Measurements from ENCODE around the gene IL1RL1.
"Not testable (repeated sequence)": the region's sequence is repeated elsewhere in the genome, so short reads cannot be mapped to it uniquely, and the experiment has no call there.

The IL1RL1 gene

GRCh38 chr2:102313471-102313870, 2.1 kb downstream of the IL1RL1 start:
- no peaks in the 10 kb centered on the region for H3K9me3 ChIP-seq (ENCODE audit: low read depth, low read length)
- no peaks in the 10 kb centered on the region for H3K36me3 ChIP-seq (ENCODE audit: insufficient read depth, low read length)
- no peak for TF ChIP-seq FOXP2 (optimal IDR thresholded peaks at IDR 0.05; ENCODE audit: control extremely low read depth, extremely low read length, insufficient read depth)
- no peak overlapping the region for H3K9ac ChIP-seq (ENCODE audit: insufficient read length)
- H3K4me3 ChIP-seq: no peak overlapping the region
- no peak overlapping the region for H3K27ac ChIP-seq
- no peak for DNase-seq (ENCODE audit: low read depth, low spot score)

DNA sequence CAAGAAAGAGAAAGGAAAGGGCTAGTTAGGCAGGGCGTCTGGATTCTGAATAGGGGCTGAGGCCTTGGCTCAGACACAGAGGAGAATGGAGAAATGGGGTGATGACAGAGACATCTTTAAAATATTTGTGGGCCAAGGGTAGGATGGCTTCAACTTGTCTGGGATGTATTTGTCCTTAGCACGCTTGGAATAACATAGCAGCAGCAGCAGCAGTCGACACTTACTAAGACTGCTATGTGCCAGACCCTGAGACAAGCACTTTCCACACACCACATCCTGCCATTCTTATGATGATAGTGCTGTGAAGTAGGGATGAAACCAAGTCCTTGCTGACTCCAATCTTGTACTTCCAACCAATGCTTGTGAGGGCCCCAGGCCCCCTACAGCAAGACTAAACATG, 2.6 kb downstream of the IL1RL1 start:
- H3K36me3 ChIP-seq (ENCODE audit: insufficient read depth, low read length): no peaks in the 10 kb centered on the region
- TF ChIP-seq POLR2AphosphoS5 (IDR thresholded peaks at IDR 0.05; ENCODE audit: borderline replicate concordance, low read depth, low read length) (no peak), FOXP2 (optimal IDR thresholded peaks at IDR 0.05; ENCODE audit: control extremely low read depth, extremely low read length, insufficient read depth) (no peak)
- no peaks in the 10 kb centered on the region for H3K9me3 ChIP-seq (ENCODE audit: low read depth, low read length)
- H3K4me3 ChIP-seq: no peak overlapping the region
- no peak for DNase-seq (ENCODE audit: low read depth, low spot score)
- no peak overlapping the region for H3K9ac ChIP-seq (ENCODE audit: insufficient read length)
- H3K27ac ChIP-seq: no peak overlapping the region

- no peak for DNase-seq (ENCODE audit: low read depth, low spot score)
- Histone ChIP-seq H3K36me3 (ENCODE audit: insufficient read depth, low read length) (no peaks in the 10 kb centered on the region), H3K27ac (no peak overlapping the region), H3K9ac (ENCODE audit: insufficient read length) (no peak overlapping the region), H3K4me3 (no peak overlapping the region), H3K9me3 (ENCODE audit: low read depth, low read length) (no peaks in the 10 kb centered on the region)
- TF ChIP-seq POLR2AphosphoS5 (IDR thresholded peaks at IDR 0.05; ENCODE audit: borderline replicate concordance, low read depth, low read length) (no peak), EZH2 (IDR thresholded peaks at IDR 0.05) (no peak)
These were observed 4.6 kb downstream of the IL1RL1 start for GRCh38 chr2:102315921-102316320.

GRCh38 chr2:102317715-102318114, 6.4 kb downstream of the IL1RL1 start:
- no peak for DNase-seq (ENCODE audit: low read depth, low spot score)

DNA sequence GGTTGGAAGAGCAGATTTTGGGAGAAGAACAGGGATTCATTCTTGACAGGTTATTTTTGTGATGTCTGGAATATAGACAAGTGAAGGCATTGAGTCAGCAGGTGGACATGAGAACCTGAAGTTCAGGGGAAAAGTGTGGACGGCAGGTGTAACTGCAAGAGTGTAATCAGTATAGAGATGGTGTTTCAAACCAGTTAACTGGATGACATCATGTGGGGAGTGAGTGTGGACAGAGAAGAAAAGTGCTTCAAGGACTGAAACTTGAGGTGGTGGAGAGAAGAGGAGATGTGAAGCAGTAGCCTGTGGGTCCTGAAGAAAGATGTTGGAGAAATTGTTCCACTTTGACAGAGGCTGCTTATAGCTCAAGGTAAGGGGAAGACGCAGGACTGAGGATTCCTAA, 7.1 kb downstream of the IL1RL1 start:
- no peaks in the 10 kb centered on the region for H3K9me3 ChIP-seq (ENCODE audit: low read depth, low read length)
- TF ChIP-seq POLR2AphosphoS5 (IDR thresholded peaks at IDR 0.05; ENCODE audit: borderline replicate concordance, low read depth, low read length): no peak
- no peak for TF ChIP-seq FOXP2 (optimal IDR thresholded peaks at IDR 0.05; ENCODE audit: control extremely low read depth, extremely low read length, insufficient read depth)
- TF ChIP-seq EZH2 (IDR thresholded peaks at IDR 0.05): no peak
- H3K9ac ChIP-seq (ENCODE audit: insufficient read length): no peak overlapping the region
- no peaks in the 10 kb centered on the region for H3K36me3 ChIP-seq (ENCODE audit: insufficient read depth, low read length)
- H3K27ac ChIP-seq: no peak overlapping the region
- H3K4me3 ChIP-seq: no peak overlapping the region
- no peak for DNase-seq (ENCODE audit: low read depth, low spot score)

More at GRCh38 chr2:102317715-102318114, 6.4 kb downstream of the IL1RL1 start:
- TF ChIP-seq EZH2 (IDR thresholded peaks at IDR 0.05) (no peak), FOXP2 (optimal IDR thresholded peaks at IDR 0.05; ENCODE audit: control extremely low read depth, extremely low read length, insufficient read depth) (no peak), POLR2AphosphoS5 (IDR thresholded peaks at IDR 0.05; ENCODE audit: borderline replicate concordance, low read depth, low read length) (no peak)
- Histone ChIP-seq H3K9ac (ENCODE audit: insufficient read length) (no peak overlapping the region), H3K27ac (no peak overlapping the region), H3K4me3 (no peak overlapping the region), H3K9me3 (ENCODE audit: low read depth, low read length) (no peaks in the 10 kb centered on the region), H3K36me3 (ENCODE audit: insufficient read depth, low read length) (no peaks in the 10 kb centered on the region)

DNA sequence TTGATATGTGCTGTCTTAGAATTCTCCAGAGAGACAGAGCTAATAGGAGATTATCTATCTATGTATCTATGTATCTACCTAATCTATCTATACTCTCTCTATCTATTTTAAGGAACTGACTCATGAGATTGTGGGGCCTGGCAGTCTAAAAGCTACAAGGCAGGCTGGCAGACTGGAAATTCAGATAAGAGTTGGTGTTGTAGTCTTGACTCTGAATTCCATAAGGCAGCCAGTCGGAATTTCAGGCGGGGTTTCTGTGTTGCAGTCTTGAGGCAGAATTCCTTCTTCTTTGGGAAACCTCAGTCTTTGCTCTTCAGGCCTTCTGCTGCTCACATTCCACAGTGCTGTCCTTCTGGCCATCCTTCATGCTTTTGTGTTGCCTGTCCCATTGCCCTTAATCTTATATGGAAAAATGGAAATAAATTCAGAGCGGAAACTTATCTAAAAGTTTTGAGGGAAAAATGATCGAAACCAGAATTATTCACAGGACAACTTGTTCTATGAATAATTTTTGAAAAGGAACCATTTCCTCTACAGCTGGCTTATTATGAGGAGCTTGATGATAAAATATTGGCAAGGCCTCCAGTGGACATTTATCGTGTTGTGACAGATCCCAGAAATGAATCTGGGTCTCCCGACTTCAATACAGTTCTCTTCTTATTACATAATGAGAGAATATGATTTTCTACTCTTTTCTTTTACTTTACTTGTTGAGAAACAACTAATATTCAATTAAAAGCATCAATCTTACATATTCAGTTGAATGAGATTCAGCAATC, 10.8 kb downstream of the IL1RL1 start:
- Histone ChIP-seq H3K4me3 (no peak overlapping the region), H3K9me3 (ENCODE audit: low read depth, low read length) (no peaks in the 10 kb centered on the region), H3K9ac (ENCODE audit: insufficient read length) (no peak overlapping the region), H3K36me3 (ENCODE audit: insufficient read depth, low read length) (no peaks in the 10 kb centered on the region), H3K27ac (no peak overlapping the region)
- DNase-seq (ENCODE audit: low read depth, low spot score): no peak
- TF ChIP-seq POLR2AphosphoS5 (IDR thresholded peaks at IDR 0.05; ENCODE audit: borderline replicate concordance, low read depth, low read length) (no peak), EZH2 (IDR thresholded peaks at IDR 0.05) (no peak), FOXP2 (optimal IDR thresholded peaks at IDR 0.05; ENCODE audit: control extremely low read depth, extremely low read length, insufficient read depth) (no peak)

- H3K27ac ChIP-seq; H3K4me3 ChIP-seq; H3K9me3 ChIP-seq (ENCODE audit: low read depth, low read length); H3K9ac ChIP-seq (ENCODE audit: insufficient read length); H3K36me3 ChIP-seq (ENCODE audit: insufficient read depth, low read length); DNase-seq (ENCODE audit: low read depth, low spot score): not testable (repeated sequence)
These were observed 13.6 kb downstream of the IL1RL1 start for GRCh38 chr2:102324914-102325313.

DNA sequence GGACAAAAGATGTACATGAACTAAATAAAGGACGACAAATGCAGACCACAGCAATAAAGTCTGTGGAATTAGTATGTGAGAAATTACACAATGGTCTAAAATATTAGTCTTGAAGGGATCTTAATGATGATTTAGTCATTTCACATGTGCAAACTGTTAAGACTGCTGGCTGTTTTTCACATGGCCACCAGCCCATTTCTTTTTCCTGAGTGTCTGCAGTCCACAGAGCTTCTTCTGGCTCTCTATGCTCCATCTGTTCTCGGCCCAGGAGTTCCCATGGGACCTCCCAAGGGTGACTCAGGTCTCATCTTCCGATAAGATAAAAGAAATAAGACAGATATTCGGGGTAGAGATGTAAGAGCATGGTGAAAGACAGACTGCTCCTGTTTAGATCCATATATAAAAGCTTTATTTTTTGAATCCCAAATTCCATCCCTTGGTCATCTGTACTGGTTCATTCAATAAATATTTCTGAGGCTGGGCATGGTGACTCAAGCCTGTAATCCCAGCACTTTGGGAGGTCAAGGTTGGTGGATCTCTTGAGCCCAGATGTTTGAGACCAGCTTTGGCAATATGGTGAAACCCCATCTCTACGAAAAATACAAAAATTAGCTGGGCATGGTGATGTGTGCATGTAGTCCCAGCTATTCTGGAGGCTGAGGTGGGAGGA, 20.1 kb downstream of the IL1RL1 start:
- TF ChIP-seq FOXP2 (optimal IDR thresholded peaks at IDR 0.05; ENCODE audit: control extremely low read depth, extremely low read length, insufficient read depth): no peak
- no peak for TF ChIP-seq EZH2 (IDR thresholded peaks at IDR 0.05)
- TF ChIP-seq POLR2AphosphoS5 (IDR thresholded peaks at IDR 0.05; ENCODE audit: borderline replicate concordance, low read depth, low read length): no peak
- no peak overlapping the region for H3K27ac ChIP-seq
- no peak for DNase-seq (ENCODE audit: low read depth, low spot score)
- H3K4me3 ChIP-seq: no peak overlapping the region
- H3K9ac ChIP-seq (ENCODE audit: insufficient read length): no peak overlapping the region
- H3K9me3 ChIP-seq (ENCODE audit: low read depth, low read length): no peaks in the 10 kb centered on the region
- no peaks in the 10 kb centered on the region for H3K36me3 ChIP-seq (ENCODE audit: insufficient read depth, low read length)

GRCh38 chr2:102334486-102334885, 23.1 kb downstream of the IL1RL1 start:
- TF ChIP-seq FOXP2 (optimal IDR thresholded peaks at IDR 0.05; ENCODE audit: control extremely low read depth, extremely low read length, insufficient read depth): no peak
- TF ChIP-seq EZH2 (IDR thresholded peaks at IDR 0.05): no peak
- no peak for TF ChIP-seq POLR2AphosphoS5 (IDR thresholded peaks at IDR 0.05; ENCODE audit: borderline replicate concordance, low read depth, low read length)
- Histone ChIP-seq H3K4me3 (no peak overlapping the region), H3K9ac (ENCODE audit: insufficient read length) (no peak overlapping the region), H3K9me3 (ENCODE audit: low read depth, low read length) (no peaks in the 10 kb centered on the region), H3K36me3 (ENCODE audit: insufficient read depth, low read length) (no peaks in the 10 kb centered on the region), H3K27ac (no peak overlapping the region)
- DNase-seq (ENCODE audit: low read depth, low spot score): no peak
